SK-N-SH (cell line): ENCODE results near the gene CBX7. TPM values are rescaled to one million over a fixed set of nuclear protein-coding genes. Genes with fewer than 3 reads are reported as not detected.
A peak's percentile ranks its signal among the peaks of the same experiment; 100 is the strongest.

ENCODE experiments used
- CTCF ChIA-PET: fragments of 300-600, 350-600 bp; formaldehyde crosslinking; extraction: SDS; loops from one replicate; lab custom pipeline; 2021; lab: Yijun Ruan, JAX
- POLR2A ChIA-PET: fragments of 350-600 bp; sonication (Branson Sonifier 250); formaldehyde crosslinking; extraction: SDS; loops from one replicate; lab custom pipeline; 2020; ENCODE audit warnings: antibody characterized with exemption, inconsistent platforms; lab: Yijun Ruan, JAX
- DNase-seq: peaks from one replicate; pipeline ENCODE4 v3.0.0; 2012
- H2AFZ ChIP-seq: fragments of 200-600 bp; sonication (generic); 2 replicates; pipeline ENCODE4 v1.8.1; 2016; ENCODE audit warnings: antibody characterized with exemption, mild to moderate bottlenecking, low read depth
- H3F3A ChIP-seq: fragments of 200-600 bp; sonication (generic); replicated peaks from 2 replicates; pipeline ENCODE3; 2016; ENCODE audit warnings: antibody characterized with exemption, mild to moderate bottlenecking; ENCODE audit not compliant: insufficient read depth
- H3K27ac ChIP-seq, 2 experiments: fragments of 200-500 bp in 1 of 2; fragments of 200-600 bp in 1 of 2; sonication (Bioruptor generic) in 1 of 2; sonication (generic), shearing (Covaris generic) in 1 of 2; 2 replicates each; pipeline versions ENCODE4 v1.5.1 to v1.6.1; 2014 to 2016; ENCODE audit warnings: low read depth in 2 of 2, inconsistent platforms in 1 of 2, low read length in 1 of 2, mild to moderate bottlenecking in 1 of 2, mixed read lengths in 1 of 2
- H3K27me3 ChIP-seq: fragments of 200-600 bp; sonication (generic), shearing (Covaris generic); 2 replicates; pipeline ENCODE4 v1.6.1; 2016; ENCODE audit warnings: mixed run types; ENCODE audit not compliant: insufficient read depth
- H3K36me3 ChIP-seq, 2 experiments: fragments of 200-500 bp in 1 of 2; fragments of 200-600 bp in 1 of 2; sonication (Bioruptor generic) in 1 of 2; sonication (generic) in 1 of 2; replicated peaks in 1 of 2; 2 replicates each; pipeline versions ENCODE3 to v1.5.1; 2014 to 2016; ENCODE audit warnings: low read length in 1 of 2, mild to moderate bottlenecking in 1 of 2; ENCODE audit not compliant: insufficient read depth in 2 of 2, control insufficient read depth in 1 of 2
- H3K4me1 ChIP-seq, 2 experiments: fragments of 200-500 bp in 1 of 2; fragments of 200-600 bp in 1 of 2; sonication (Bioruptor generic) in 1 of 2; sonication (generic), shearing (Covaris generic) in 1 of 2; 2 replicates each; pipeline versions ENCODE4 v1.5.1 to v1.6.1; 2014 to 2016; ENCODE audit warnings: low read depth in 1 of 2, low read length in 1 of 2, mixed run types in 1 of 2; ENCODE audit not compliant: insufficient read depth in 2 of 2, control insufficient read depth in 1 of 2
- H3K4me2 ChIP-seq: fragments of 200-600 bp; sonication (generic), shearing (Covaris generic); 2 replicates; pipeline ENCODE4 v1.6.1; 2017; ENCODE audit warnings: mixed run types
- H3K4me3 ChIP-seq, 2 experiments: fragments of 200-500 bp in 1 of 2; fragments of 200-600 bp in 1 of 2; sonication (Bioruptor generic) in 1 of 2; sonication (generic), shearing (Covaris generic) in 1 of 2; 2 replicates each; pipeline versions ENCODE4 v1.5.1 to v1.8.1; 2014 to 2016; ENCODE audit warnings: low read depth in 2 of 2, inconsistent platforms in 1 of 2, low read length in 1 of 2, mild to moderate bottlenecking in 1 of 2, mixed read lengths in 1 of 2, moderate library complexity in 1 of 2
- H3K79me2 ChIP-seq: fragments of 200-600 bp; sonication (generic); 2 replicates; pipeline ENCODE4 v1.8.1; 2017; ENCODE audit warnings: mild to moderate bottlenecking; ENCODE audit not compliant: insufficient read depth
- H3K9ac ChIP-seq: fragments of 200-600 bp; sonication (generic); 2 replicates; pipeline ENCODE4 v1.6.1; 2017; ENCODE audit warnings: mixed run types
- H3K9me2 ChIP-seq: fragments of 200-600 bp; sonication (generic); 2 replicates; pipeline ENCODE4 v1.6.1; 2017; ENCODE audit warnings: mixed run types
- H3K9me3 ChIP-seq: fragments of 200-600 bp; sonication (generic); 2 replicates; pipeline ENCODE4 v1.6.1; 2017; ENCODE audit warnings: mixed run types, mild to moderate bottlenecking, moderate library complexity
- H4K20me1 ChIP-seq: fragments of 200-600 bp; sonication (generic); 2 replicates; pipeline ENCODE4 v1.6.1; 2017; ENCODE audit warnings: mild to moderate bottlenecking, mixed run types; ENCODE audit not compliant: insufficient read depth
- CTCF ChIP-seq: fragments of 200-600 bp; sonication (generic); IDR thresholded peaks from 2 replicates; pipeline ENCODE4 v1.6.1; 2017; ENCODE audit warnings: antibody characterized with exemption, mild to moderate bottlenecking, moderate library complexity
- EP300 ChIP-seq, 2 experiments: IDR thresholded peaks; 2 replicates each; pipeline versions ENCODE4 v1.4.0 to v1.6.1; 2012; ENCODE audit warnings: borderline replicate concordance in 1 of 2, low read depth in 1 of 2, low read length in 1 of 2
- EZH2phosphoT487 ChIP-seq: fragments of 200-600 bp; sonication (generic); IDR thresholded peaks from 2 replicates; pipeline ENCODE4 v1.6.1; 2017; ENCODE audit warnings: low read depth, mixed run types, mild to moderate bottlenecking, antibody characterized with exemption, moderate library complexity, borderline replicate concordance
- FOSL2 ChIP-seq: IDR thresholded peaks from 2 replicates; pipeline ENCODE4 v1.4.0; 2012; ENCODE audit warnings: low read depth, mild to moderate bottlenecking, moderate library complexity, borderline replicate concordance
- GABPA ChIP-seq: IDR thresholded peaks from 2 replicates; pipeline ENCODE4 v1.4.0; 2012; ENCODE audit warnings: low read depth, mild to moderate bottlenecking
- IRF3 ChIP-seq: fragments of 150-350 bp; IDR thresholded peaks from 2 replicates; pipeline ENCODE4 v1.6.1; 2016; ENCODE audit warnings: mild to moderate bottlenecking, low read depth, low read length
- MXI1 ChIP-seq: IDR thresholded peaks from 2 replicates; pipeline ENCODE4 v1.6.1; 2012; ENCODE audit warnings: mild to moderate bottlenecking, low read depth, low read length, improper control_type of control experiment
- NFIC ChIP-seq: IDR thresholded peaks from 2 replicates; pipeline ENCODE4 v1.4.0; 2012; ENCODE audit warnings: borderline replicate concordance
- RAD21 ChIP-seq: IDR thresholded peaks from 2 replicates; pipeline ENCODE4 v1.6.1; 2012; ENCODE audit warnings: mild to moderate bottlenecking, low read length
- REST ChIP-seq: IDR thresholded peaks from 2 replicates; pipeline ENCODE4 v1.6.1; 2012; ENCODE audit warnings: mild to moderate bottlenecking, low read depth, low read length, moderate library complexity
- SMC3 ChIP-seq: IDR thresholded peaks from 2 replicates; pipeline ENCODE4 v1.6.1; 2012; ENCODE audit warnings: low read depth, low read length, improper control_type of control experiment
- TCF12 ChIP-seq: IDR thresholded peaks from 2 replicates; pipeline ENCODE4 v1.4.0; 2012
- USF1 ChIP-seq: IDR thresholded peaks from 2 replicates; pipeline ENCODE4 v1.4.0; 2012; ENCODE audit warnings: low read depth, borderline replicate concordance
- YY1 ChIP-seq: IDR thresholded peaks from 2 replicates; pipeline ENCODE4 v1.4.0; 2012; ENCODE audit warnings: low read depth, mild to moderate bottlenecking
- ZBTB33 ChIP-seq: IDR thresholded peaks from 2 replicates; pipeline ENCODE4 v1.4.0; 2012; ENCODE audit warnings: low read depth, borderline replicate concordance
- WGBS: methylation state at CpG from one replicate; pipeline ENCODE4 v1.1.6; 2017; ENCODE audit warnings: low lambda C conversion rate; 5-methylcytosine and 5-hydroxymethylcytosine counted together
- polyA plus RNA-seq, 3 experiments: library from polyadenylated mRNA; depleted of rRNA; stranded (reverse); fragments of >200 nt; gene quantifications; 2 replicates each; pipeline ENCODE4 v1.2.3, GENCODE V29; 2012

CBX7 gene
- polyA plus RNA-seq, 1 of the 3 experiments (the other 2 are of a cell fraction): 2.3 TPM

- TF ChIP-seq EZH2phosphoT487: no peak
- no peak for TF ChIP-seq ZBTB33
- TF ChIP-seq MXI1: no peak
- no peak for TF ChIP-seq USF1
- TF ChIP-seq TCF12: no peak
- no peak for TF ChIP-seq GABPA
- TF ChIP-seq NFIC: no peak
Observed at GRCh38 chr22:39171623-39172264, 19.3 kb upstream of the CBX7 start (continued).

GRCh38 chr22:39170825-39171622 is 18.5 kb upstream of the CBX7 start:
- DNase-seq: peak; percentile 79
- Histone ChIP-seq H3F3A (peaks cover 4% of the 10 kb centered on the region), H3K9me2 (no peaks in the 10 kb centered on the region), H3K27ac (no peak overlapping the region; a peak in 1 of 4 replicates), H4K20me1 (no peaks in the 10 kb centered on the region), H3K9me3 (no peaks in the 10 kb centered on the region), H3K4me2 (no peak overlapping the region), H3K79me2 (no peaks in the 10 kb centered on the region), H2AFZ (no peak overlapping the region), H3K4me3 (peak overlapping the region in 1 of 2 experiments; percentile 57; a peak in 1 of 4 replicates), H3K4me1 (peaks cover 4 to 9% of the 10 kb centered on the region in 2 experiments; a peak in 2 of 4 replicates), H3K36me3 (no peaks in the 10 kb centered on the region), H3K27me3 (no peaks in the 10 kb centered on the region), H3K9ac (no peak overlapping the region)
- 100% methylated on average over 1 of the region's 28 CpGs for WGBS
- peak; percentile 81 for TF ChIP-seq RAD21
- no peak for TF ChIP-seq IRF3
- peak; percentile 71 for TF ChIP-seq CTCF
- TF ChIP-seq YY1: no peak
- TF ChIP-seq FOSL2: no peak
- no peak for TF ChIP-seq EP300 (IDR thresholded peaks at IDR 0.05; ENCODE audit: borderline replicate concordance in 1 of 2, low read depth in 1 of 2, low read length in 1 of 2)
- peak; percentile 79 for TF ChIP-seq SMC3
- TF ChIP-seq REST: no peak
- CTCF ChIA-PET: interaction anchor here (0.6 to 3.8 kb wide), 13 partner anchors 9 to 358 kb away, joined by 3 to 35 read pairs (median 4); no protein-coding TSS in a partner anchor
- POLR2A ChIA-PET: no interaction called here
